Keratinocyte (primary cell): Measurements from ENCODE around the gene CRK. TPM values are rescaled to one million over a fixed set of nuclear protein-coding genes. Genes with fewer than 3 reads are reported as not detected.

Source experiments
- DNase-seq: peaks from one replicate; pipeline ENCODE4 v3.0.0-alpha.2; 2011; ENCODE audit warnings: low read depth, missing footprints, low spot score
- FAIRE-seq: peaks from 2 replicates; lab custom pipeline; 2011; peaks lifted over from hg19 to GRCh38; lab: Jason Lieb, UNC
- H2AFZ ChIP-seq: 2 replicates; pipeline ENCODE4 v1.6.0; 2012; ENCODE audit warnings: low read length, control low read depth, inconsistent platforms; ENCODE audit not compliant: control insufficient read depth
- H3K27ac ChIP-seq: 2 replicates; pipeline ENCODE4 v1.5.1; 2011; ENCODE audit warnings: low read length; ENCODE audit not compliant: control insufficient read depth, insufficient read depth
- H3K27me3 ChIP-seq: 3 replicates; pipeline ENCODE4 v1.6.0; 2011; ENCODE audit warnings: low read length; ENCODE audit not compliant: control insufficient read depth, insufficient read depth; ENCODE audit errors: extremely low read depth
- H3K36me3 ChIP-seq, 2 experiments: 2 replicates in 1 of 2; 3 replicates in 1 of 2; pipeline ENCODE4 v1.5.1; 2011; ENCODE audit warnings: low read length in 2 of 2, mild to moderate bottlenecking in 1 of 2; ENCODE audit not compliant: control insufficient read depth in 2 of 2, insufficient read depth in 2 of 2; ENCODE audit errors: extremely low read depth in 1 of 2
- H3K4me1 ChIP-seq: 3 replicates; pipeline ENCODE4 v1.5.1; 2011; ENCODE audit warnings: low read length; ENCODE audit not compliant: control insufficient read depth, insufficient read depth; ENCODE audit errors: extremely low read depth
- H3K4me2 ChIP-seq: 3 replicates; pipeline ENCODE4 v1.6.0; 2011; ENCODE audit warnings: low read depth, low read length; ENCODE audit not compliant: control insufficient read depth, insufficient read depth; ENCODE audit errors: extremely low read depth
- H3K4me3 ChIP-seq, 3 experiments: fragments of 200-600 bp in 1 of 3; sonication (generic) in 1 of 3; 2 replicates in 2 of 3; 3 replicates in 1 of 3; pipeline ENCODE4 v1.5.1; 2011 to 2016; ENCODE audit warnings: low read length in 3 of 3, mild to moderate bottlenecking in 3 of 3, control low read depth in 2 of 3, inconsistent platforms in 1 of 3, low read depth in 1 of 3, mixed read lengths in 1 of 3, mixed run types in 1 of 3, moderate library complexity in 1 of 3; ENCODE audit not compliant: control insufficient read depth in 2 of 3, insufficient read depth in 2 of 3; ENCODE audit errors: extremely low read depth in 1 of 3
- H3K79me2 ChIP-seq: 2 replicates; pipeline ENCODE4 v1.6.0; 2012; ENCODE audit warnings: low read length; ENCODE audit not compliant: control insufficient read depth, insufficient read depth
- H3K9ac ChIP-seq: 3 replicates; pipeline ENCODE4 v1.6.0; 2011; ENCODE audit warnings: low read length; ENCODE audit not compliant: control insufficient read depth, insufficient read depth; ENCODE audit errors: extremely low read depth
- H3K9me1 ChIP-seq: 3 replicates; pipeline ENCODE4 v1.6.0; 2011; ENCODE audit warnings: low read length; ENCODE audit not compliant: control insufficient read depth, insufficient read depth; ENCODE audit errors: extremely low read depth
- H3K9me3 ChIP-seq: 2 replicates; pipeline ENCODE4 v1.5.1; 2012; ENCODE audit warnings: low read depth, low read length; ENCODE audit not compliant: control insufficient read depth
- H4K20me1 ChIP-seq: 3 replicates; pipeline ENCODE4 v1.6.0; 2011; ENCODE audit warnings: low read length; ENCODE audit not compliant: control insufficient read depth, insufficient read depth; ENCODE audit errors: extremely low read depth
- CTCF ChIP-seq, 3 experiments: IDR thresholded peaks in 1 of 3; conservative IDR thresholded peaks in 1 of 3; optimal IDR thresholded peaks in 1 of 3; 2 replicates in 2 of 3; 3 replicates in 1 of 3; pipeline versions ENCODE3 to v1.5.1; 2011; ENCODE audit warnings: low read length in 3 of 3, mild to moderate bottlenecking in 3 of 3, moderate library complexity in 2 of 3, control low read depth in 1 of 3, inconsistent platforms in 1 of 3; ENCODE audit not compliant: insufficient read depth in 2 of 3; ENCODE audit errors: extremely low read depth in 1 of 3
- EZH2 ChIP-seq: IDR thresholded peaks from one replicate; pipeline ENCODE4 v1.6.1; 2012; ENCODE audit warnings: inconsistent platforms, mild to moderate bottlenecking, low read length, moderate library complexity
- dilution Hi-C: fragments of 300-500 bp; cut with MboI; formaldehyde crosslinking; loops from one replicate; pipeline ENCODE4 v1.7.0; 2020; ENCODE audit warnings: low sequenced_read_pairs; ENCODE audit not compliant: extremely low pct_ligation_motif_present
- polyA plus RNA-seq, 5 experiments: library from polyadenylated mRNA; depleted of rRNA in 3 of 5; stranded (reverse) in 3 of 5; stranded (forward) in 1 of 5; unstranded in 1 of 5; fragments of >200 nt; gene quantifications; 1 replicate in 1 of 5; 2 replicates in 3 of 5; 3 replicates in 1 of 5; pipeline versions ENCODE4 v1.2.1 to v1.2.3, GENCODE V29; 2011 to 2012; ENCODE audit warnings: missing spikeins in 2 of 5, low read depth in 1 of 5, low replicate concordance in 1 of 5

The CRK gene
- polyA plus RNA-seq, 1 donor (not counting 4 experiments of a cell fraction or from before 2014, with no cell fraction given): 127 TPM

GRCh38 chr17:1473170-1473569, 17.1 kb upstream of the CRK start:
- Histone ChIP-seq H2AFZ (no peak overlapping the region), H4K20me1 (no peaks in the 10 kb centered on the region), H3K27ac (no peak overlapping the region), H3K9me3 (no peaks in the 10 kb centered on the region), H3K36me3 (peaks cover 40 to 43% of the 10 kb centered on the region in 2 experiments), H3K9ac (no peak overlapping the region), H3K4me2 (no peak overlapping the region), H3K27me3 (no peaks in the 10 kb centered on the region), H3K4me3 (no peak overlapping the region), H3K9me1 (no peaks in the 10 kb centered on the region), H3K4me1 (no peaks in the 10 kb centered on the region), H3K79me2 (no peaks in the 10 kb centered on the region)
- no peak for TF ChIP-seq CTCF (optimal IDR thresholded peaks at IDR 0.05 in 1 of 3, IDR thresholded peaks at IDR 0.05 in 1 of 3, conservative IDR thresholded peaks at IDR 0.05 in 1 of 3; ENCODE audit: extremely low read depth in 1 of 3, insufficient read depth in 2 of 3, low read length in 3 of 3)
- DNase-seq: no peak
- no peak for FAIRE-seq
- dilution Hi-C loops: no loop called here

DNA sequence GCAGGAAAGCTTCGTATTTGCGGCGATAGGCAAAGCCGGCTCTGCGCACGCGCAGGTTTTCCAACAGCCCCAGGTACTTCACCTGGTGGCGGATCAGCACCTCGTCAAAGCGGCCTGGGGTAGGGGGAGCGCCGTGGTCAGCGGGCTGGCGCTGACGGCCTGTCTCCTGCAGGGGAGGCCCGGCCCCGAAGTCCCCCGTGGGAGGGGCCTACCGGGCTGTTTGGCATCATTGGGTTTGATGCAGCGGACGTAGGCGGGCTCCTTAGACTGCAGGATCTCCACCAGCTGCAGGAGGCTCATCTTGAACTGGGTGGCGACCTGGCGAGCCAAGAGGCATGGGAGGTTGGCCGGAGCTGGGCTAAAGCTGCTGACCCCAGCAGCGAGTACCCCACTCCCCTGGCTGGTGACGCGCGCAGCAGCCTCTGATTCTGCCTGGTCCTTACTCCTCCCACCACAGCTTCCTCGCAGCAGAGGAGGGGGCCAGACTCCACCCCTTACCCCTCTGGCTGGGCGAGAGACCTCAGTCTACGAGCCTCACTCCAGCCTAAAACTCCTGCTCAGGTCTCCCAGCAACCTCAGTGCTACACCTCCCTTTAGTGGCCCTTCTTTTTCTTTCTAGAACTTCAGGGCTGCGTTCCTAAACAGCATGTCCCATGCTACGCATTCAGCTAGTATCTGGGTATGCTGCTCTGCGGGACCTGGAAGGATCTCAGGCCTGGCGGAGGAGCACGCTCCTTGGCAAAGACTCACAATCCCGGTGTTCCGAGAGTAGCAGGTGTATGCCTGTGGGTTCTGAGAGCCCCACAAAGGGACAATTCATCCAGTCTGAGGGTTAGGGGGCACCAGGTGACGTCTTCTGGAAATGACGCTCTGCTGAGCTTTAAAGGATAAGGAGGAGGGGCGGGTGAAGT, 16.1 kb upstream of the CRK start:
- Histone ChIP-seq H3K4me2 (no peak overlapping the region), H3K27ac (no peak overlapping the region), H3K27me3 (no peaks in the 10 kb centered on the region), H3K9me3 (no peaks in the 10 kb centered on the region), H3K9ac (no peak overlapping the region), H4K20me1 (no peaks in the 10 kb centered on the region), H3K9me1 (no peaks in the 10 kb centered on the region), H3K4me3 (no peak overlapping the region), H3K36me3 (peaks cover 38 to 41% of the 10 kb centered on the region in 2 experiments), H3K79me2 (no peaks in the 10 kb centered on the region), H2AFZ (no peak overlapping the region), H3K4me1 (no peaks in the 10 kb centered on the region)
- no peak for FAIRE-seq
- no peak for DNase-seq
- TF ChIP-seq CTCF (optimal IDR thresholded peaks at IDR 0.05 in 1 of 3, IDR thresholded peaks at IDR 0.05 in 1 of 3, conservative IDR thresholded peaks at IDR 0.05 in 1 of 3; ENCODE audit: extremely low read depth in 1 of 3, insufficient read depth in 2 of 3, low read length in 3 of 3) (no peak), EZH2 (no peak)
- dilution Hi-C loops: no loop called here
